Omental fat pad (tissue), 4 donors: Measurements from ENCODE around the gene UTS2R. TPM values are rescaled to one million over a fixed set of nuclear protein-coding genes. Genes with fewer than 3 reads are reported as not detected.
A peak's percentile ranks its signal among the peaks of the same experiment; 100 is the strongest.

Source experiments
- ATAC-seq: fragments of 150-250 bp; one replicate; pipeline ENCODE4 v1.9.1; 2016; ENCODE audit warnings: mild to moderate bottlenecking, moderate library complexity; ENCODE audit not compliant: low FRiP score
- DNase-seq: peaks from one replicate; pipeline ENCODE4 v3.0.0-alpha.2; 2019; ENCODE audit warnings: low spot score
- total RNA-seq, 4 donors: library from RNA; depleted of rRNA; stranded (reverse); fragments of >200 nt; gene quantifications; one replicate each; pipeline ENCODE4 v1.1.0, GENCODE V29; 2016
- TF ChIP-seq, protein P1 (sequence below), 3 donors: fragments of 450-650 bp; IDR thresholded peaks; one replicate each; pipeline ENCODE4 v1.5.1; 2016 to 2017; ENCODE audit warnings: antibody characterized with exemption in 3 of 3, mild to moderate bottlenecking in 3 of 3, moderate library complexity in 2 of 3

The UTS2R gene
- total RNA-seq, 4 donors from 2014 or later = not detected

DNA sequence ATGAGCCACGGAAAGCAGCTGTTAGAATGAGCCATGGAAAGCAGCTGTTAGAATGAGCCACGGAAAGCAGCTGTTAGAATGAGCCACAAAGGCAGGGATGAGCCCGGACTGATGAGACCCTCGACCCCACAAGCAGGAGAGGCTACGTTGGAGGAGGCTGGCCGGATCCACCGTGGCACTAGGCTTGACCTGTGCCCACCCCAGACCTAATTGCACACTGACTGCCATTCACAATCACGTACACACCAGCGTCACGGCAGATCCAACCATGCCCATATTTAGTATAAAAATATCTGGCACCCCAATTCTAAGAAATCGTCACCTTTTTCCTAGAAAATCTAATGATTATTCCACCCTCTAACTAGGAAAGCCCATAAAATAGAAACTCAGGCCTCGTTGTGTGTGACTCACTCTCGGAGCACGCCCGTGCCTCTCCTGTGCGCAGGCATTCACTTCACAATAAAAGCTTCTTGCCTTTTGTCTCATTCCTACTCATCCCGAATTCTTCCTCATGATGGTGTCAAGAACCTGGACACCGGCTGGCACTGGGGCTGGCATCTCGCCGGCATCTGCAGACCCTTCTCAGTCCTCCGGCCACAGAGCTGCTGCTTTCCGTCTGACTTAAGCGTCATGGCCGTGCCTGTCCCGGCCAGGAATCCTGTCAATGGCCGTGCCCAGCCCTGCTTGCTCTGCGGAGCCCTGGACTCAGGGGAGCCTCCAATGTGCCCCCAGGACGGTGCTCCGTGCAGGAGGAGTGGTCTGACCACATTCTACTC, 32.5 kb upstream of the UTS2R start:
- DNase-seq (no peak), ATAC-seq (peak; percentile 83)
- TF ChIP-seq, protein P1, sequence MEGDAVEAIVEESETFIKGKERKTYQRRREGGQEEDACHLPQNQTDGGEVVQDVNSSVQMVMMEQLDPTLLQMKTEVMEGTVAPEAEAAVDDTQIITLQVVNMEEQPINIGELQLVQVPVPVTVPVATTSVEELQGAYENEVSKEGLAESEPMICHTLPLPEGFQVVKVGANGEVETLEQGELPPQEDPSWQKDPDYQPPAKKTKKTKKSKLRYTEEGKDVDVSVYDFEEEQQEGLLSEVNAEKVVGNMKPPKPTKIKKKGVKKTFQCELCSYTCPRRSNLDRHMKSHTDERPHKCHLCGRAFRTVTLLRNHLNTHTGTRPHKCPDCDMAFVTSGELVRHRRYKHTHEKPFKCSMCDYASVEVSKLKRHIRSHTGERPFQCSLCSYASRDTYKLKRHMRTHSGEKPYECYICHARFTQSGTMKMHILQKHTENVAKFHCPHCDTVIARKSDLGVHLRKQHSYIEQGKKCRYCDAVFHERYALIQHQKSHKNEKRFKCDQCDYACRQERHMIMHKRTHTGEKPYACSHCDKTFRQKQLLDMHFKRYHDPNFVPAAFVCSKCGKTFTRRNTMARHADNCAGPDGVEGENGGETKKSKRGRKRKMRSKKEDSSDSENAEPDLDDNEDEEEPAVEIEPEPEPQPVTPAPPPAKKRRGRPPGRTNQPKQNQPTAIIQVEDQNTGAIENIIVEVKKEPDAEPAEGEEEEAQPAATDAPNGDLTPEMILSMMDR (IDR thresholded peaks at IDR 0.05) = no peak

GRCh38 chr17:82339634-82340580, 31.7 kb upstream of the UTS2R start:
- no peak for ATAC-seq

GRCh38 chr17:82342361-82343079, 29.0 kb upstream of the UTS2R start:
- DNase-seq (no peak), ATAC-seq (no peak)
- TF ChIP-seq, protein P1 (IDR thresholded peaks at IDR 0.05) = no peak

More at GRCh38 chr17:82339634-82340580, 31.7 kb upstream of the UTS2R start:
- TF ChIP-seq, protein P1 (IDR thresholded peaks at IDR 0.05) = no peak
- no peak for DNase-seq

- no peak for DNase-seq
- TF ChIP-seq, protein P1 (IDR thresholded peaks at IDR 0.05) = no peak
- no peak for ATAC-seq
These were observed 28.0 kb upstream of the UTS2R start for GRCh38 chr17:82343560-82343959.

- no peak for ATAC-seq
- TF ChIP-seq, protein P1 (IDR thresholded peaks at IDR 0.05) = no peak
- DNase-seq = no peak
These were observed 27.2 kb upstream of the UTS2R start for GRCh38 chr17:82344175-82344907.
